Endometrial microvascular endothelial cells (primary cell): Measurements from ENCODE around the gene MRPS31. TPM values are rescaled to one million over a fixed set of nuclear protein-coding genes. Genes with fewer than 3 reads are reported as not detected.

Experiments
- in situ Hi-C: cut with HindIII; loops from 2 replicates; pipeline ENCODE4 v1.10.0; 2017; ENCODE audit warnings: low sequenced_read_pairs, low pct_unique_long_range_greater_than_20kb; ENCODE audit errors: inconsistent ontology term
- total RNA-seq: library from RNA; depleted of rRNA; stranded (reverse); fragments of >200 nt; gene quantifications from one replicate; pipeline ENCODE4 v1.2.3, GENCODE V29; 2015; ENCODE audit errors: inconsistent ontology term

MRPS31 gene
- total RNA-seq: 12.9 TPM

- in situ Hi-C loops: no loop called here
Observed at GRCh38 chr13:40770934-40771618, at the start of gene MRPS31. MRPS31 (minus strand) TSS chr13:40771190; CDS start chr13:40771136, 54 bp downstream.

GRCh38 chr13:40819797-40820315 is 48.9 kb upstream of the MRPS31 start:
- in situ Hi-C loops: no loop called here

DNA sequence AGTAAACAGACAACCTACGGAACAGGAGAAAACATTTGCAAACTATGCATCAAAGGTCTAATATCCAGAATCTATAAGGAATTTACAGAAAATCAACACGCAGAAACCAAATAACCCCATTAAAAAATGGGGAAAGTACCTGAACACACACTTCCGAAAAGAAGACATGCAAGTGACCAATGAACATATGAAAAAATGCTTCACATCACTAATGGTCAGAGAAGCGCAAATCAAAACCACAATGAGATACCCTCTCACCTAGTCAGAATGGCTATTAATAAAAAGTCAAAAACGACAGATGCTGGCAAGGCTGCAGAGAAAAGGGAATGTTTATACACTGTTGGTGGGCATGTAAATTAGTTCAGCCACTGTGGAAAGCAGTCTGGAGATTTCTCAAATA is 47.9 kb upstream of the MRPS31 start:
- in situ Hi-C loops: no loop called here

GRCh38 chr13:40814803-40815202 is 43.8 kb upstream of the MRPS31 start:
- in situ Hi-C loops: no loop called here

GRCh38 chr13:40813667-40814454 is 42.9 kb upstream of the MRPS31 start:
- in situ Hi-C loops: no loop called here

DNA sequence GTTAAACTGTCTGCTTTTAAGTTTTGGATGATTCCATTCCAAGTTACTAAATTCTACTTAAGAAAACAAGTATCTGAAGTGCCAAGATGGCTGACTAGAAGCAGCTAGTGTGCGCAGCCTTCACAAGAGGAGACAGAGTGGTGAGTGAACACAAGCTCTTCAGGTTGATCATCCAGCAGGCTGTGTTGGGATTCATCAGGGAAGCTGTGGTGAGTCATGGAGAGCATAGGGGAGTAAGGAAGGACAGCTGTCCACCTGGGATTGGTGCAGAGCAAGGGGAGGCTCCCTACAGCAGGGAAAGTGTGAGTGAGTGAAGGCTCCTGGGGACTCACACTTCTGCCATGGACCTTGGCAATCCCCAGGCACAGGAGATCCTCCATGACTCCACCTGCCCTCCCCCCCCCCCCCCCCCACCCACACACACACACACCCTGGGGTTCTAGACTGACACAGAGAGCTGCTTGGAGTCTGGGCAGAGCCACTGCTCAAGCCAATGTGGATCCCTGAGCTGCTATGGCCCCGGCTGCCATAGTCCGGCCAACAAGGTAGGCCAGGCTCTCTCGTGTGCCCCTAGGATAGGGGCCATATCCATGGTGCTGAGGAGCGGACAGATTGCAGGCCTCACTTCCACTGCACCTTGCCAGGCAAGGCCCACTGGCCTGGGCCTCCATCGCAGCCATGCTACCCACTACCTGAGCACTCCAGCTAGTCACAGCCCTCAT is 41.9 kb upstream of the MRPS31 start:
- in situ Hi-C loops: no loop called here

GRCh38 chr13:40812102-40812501 is 41.1 kb upstream of the MRPS31 start:
- in situ Hi-C loops: no loop called here

DNA sequence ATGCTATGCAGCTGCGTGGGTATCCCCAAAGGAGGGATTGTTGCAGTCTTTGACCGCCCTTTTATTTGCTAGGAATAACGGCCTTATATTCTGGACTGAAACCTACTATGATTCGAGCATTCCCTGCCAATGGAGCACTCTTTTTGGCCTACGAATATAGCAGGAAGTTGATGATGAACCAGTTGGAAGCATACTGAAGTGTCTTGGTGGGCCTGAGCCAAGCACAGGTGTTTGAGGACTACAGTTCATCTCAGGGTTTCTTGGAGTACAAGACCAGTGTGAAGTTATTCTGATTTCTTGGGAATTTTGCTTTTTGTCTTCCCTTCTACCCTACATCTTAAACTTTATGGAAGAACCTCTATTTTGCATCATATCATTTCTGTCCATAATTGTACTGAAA is 38.5 kb upstream of the MRPS31 start:
- in situ Hi-C loops: no loop called here

GRCh38 chr13:40806241-40806640 is 35.3 kb upstream of the MRPS31 start:
- in situ Hi-C loops: no loop called here

DNA sequence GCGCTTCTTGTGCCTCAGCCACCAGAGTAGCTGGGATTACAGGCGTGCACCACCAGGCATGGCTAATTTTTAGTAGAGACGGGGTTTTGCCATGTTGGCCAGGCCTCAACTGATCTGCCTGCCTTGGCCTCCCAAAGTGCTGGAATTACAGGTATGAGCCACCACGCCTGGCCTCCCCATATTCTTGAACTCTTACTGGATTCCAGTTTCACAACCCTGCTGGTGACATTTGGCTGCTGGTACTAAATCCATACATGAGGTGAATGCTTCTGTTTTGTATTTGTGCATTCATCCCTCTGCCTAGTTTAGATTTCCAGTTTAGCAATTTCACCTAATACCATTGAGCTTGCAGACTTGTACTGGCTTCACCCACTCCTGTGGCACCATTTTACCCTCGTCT is 32.3 kb upstream of the MRPS31 start:
- in situ Hi-C loops: no loop called here

- in situ Hi-C loops: no loop called here
Observed at GRCh38 chr13:40801255-40802217, 30.5 kb upstream of the MRPS31 start.

DNA sequence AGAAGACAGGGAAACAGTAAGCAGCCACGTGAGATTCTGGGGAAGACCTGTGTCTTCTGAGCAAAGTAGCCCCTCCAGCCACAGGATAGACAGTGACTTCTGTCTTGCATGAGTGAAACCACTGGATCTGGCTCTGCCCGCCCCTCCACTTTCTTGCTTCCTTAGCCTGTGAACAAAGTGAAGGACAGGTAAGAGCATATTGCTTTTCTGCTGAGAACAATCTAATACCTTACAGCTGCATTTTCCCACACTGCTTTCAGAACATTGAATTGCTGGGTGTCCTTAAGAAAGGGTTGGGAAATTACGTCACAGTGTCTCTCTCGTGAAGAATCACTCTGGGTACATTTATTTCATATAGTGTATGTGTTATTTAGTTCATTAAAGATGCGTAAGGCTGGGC is 29.6 kb upstream of the MRPS31 start:
- in situ Hi-C loops: no loop called here

GRCh38 chr13:40799508-40799907 is 28.5 kb upstream of the MRPS31 start:
- in situ Hi-C loops: no loop called here

GRCh38 chr13:40798380-40798779 is 27.4 kb upstream of the MRPS31 start:
- in situ Hi-C loops: no loop called here

DNA sequence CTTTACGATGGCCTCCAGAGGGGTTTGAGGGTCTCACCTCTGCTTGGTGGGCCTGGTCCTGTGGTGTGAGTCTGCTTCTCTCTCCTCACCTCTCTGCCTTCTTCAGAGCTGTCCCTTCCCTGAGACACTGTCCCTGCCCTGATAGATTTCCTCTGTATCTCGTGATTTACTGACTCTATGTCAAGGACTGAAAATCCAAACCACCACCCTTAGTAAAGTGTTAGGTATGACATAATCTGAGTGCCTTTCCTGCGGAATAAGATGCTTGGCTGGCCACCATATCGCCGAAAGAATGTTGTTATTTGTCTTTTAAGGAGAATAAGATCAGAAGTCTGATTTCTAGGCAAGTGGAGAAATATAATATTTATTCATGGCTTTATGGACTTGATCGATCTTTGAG is 25.7 kb upstream of the MRPS31 start:
- in situ Hi-C loops: no loop called here

GRCh38 chr13:40794414-40795368 is 23.7 kb upstream of the MRPS31 start:
- in situ Hi-C loops: no loop called here

DNA sequence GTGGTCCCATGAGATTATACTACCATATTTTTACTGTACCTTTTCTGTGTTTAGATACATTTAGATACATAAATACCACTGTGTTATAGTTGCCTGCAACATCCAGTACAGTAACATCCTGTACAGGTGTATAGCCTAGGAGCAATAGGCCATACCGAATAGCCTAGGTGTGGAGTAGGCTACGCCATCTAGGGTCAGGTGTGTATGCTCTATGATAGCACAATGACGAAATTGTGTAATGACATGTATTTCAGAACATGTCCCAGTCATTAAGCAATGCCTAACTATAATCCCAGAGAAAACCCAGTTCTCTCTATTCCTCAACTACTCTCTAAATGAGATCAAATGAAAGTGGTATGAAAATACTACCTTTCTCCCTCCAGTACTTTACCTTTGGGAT is 22.3 kb upstream of the MRPS31 start:
- in situ Hi-C loops: no loop called here
